Naive thymus-derived CD4-positive, alpha-beta T cell (primary cell): ENCODE results near the gene UGT1A4. TPM values are rescaled to one million over a fixed set of nuclear protein-coding genes. Genes with fewer than 3 reads are reported as not detected.

ENCODE experiments used
- ATAC-seq: fragments of 150-1000 bp; cut with Tn5 transposase; 2 replicates; pipeline ENCODE4 v1.10.0; 2021; ENCODE audit warnings: mild to moderate bottlenecking, moderate library complexity
- CTCF ChIA-PET: fragments of 350-600 bp; sonication (Branson Sonifier 250); formaldehyde crosslinking; loops from one replicate; lab custom pipeline; 2021; ENCODE audit warnings: antibody characterized with exemption; lab: Charles Lee
- POLR2A ChIA-PET: fragments of 350-600 bp; sonication (Branson Sonifier 250); formaldehyde crosslinking; loops from one replicate; lab custom pipeline; 2021; ENCODE audit warnings: antibody characterized with exemption, inconsistent platforms; lab: Charles Lee
- DNase-seq, 9 donors: peaks; one replicate each; pipeline versions ENCODE4 v3.0.0 to v3.0.0-alpha.2; 2020 to 2022; ENCODE audit warnings: mixed read lengths in 1 of 9
- H3K27ac ChIP-seq: one replicate; pipeline ENCODE4 v1.7.0; 2013; ENCODE audit warnings: mild to moderate bottlenecking, low read depth, low read length, moderate library complexity
- H3K27me3 ChIP-seq, 2 donors: one replicate each; pipeline ENCODE4 v1.7.0; 2013; ENCODE audit warnings: low read length in 2 of 2, mild to moderate bottlenecking in 2 of 2, moderate library complexity in 2 of 2; ENCODE audit not compliant: control insufficient read depth in 2 of 2, insufficient read depth in 2 of 2
- H3K36me3 ChIP-seq, 3 experiments: 1 replicate in 2 of 3; 2 replicates in 1 of 3; pipeline ENCODE4 v1.7.0; 2013; ENCODE audit warnings: low read length in 3 of 3, mild to moderate bottlenecking in 3 of 3, moderate library complexity in 1 of 3; ENCODE audit not compliant: insufficient read depth in 3 of 3, control insufficient read depth in 2 of 3
- H3K4me1 ChIP-seq, 2 donors: one replicate each; pipeline ENCODE4 v1.7.0; 2013; ENCODE audit warnings: low read length in 2 of 2, mild to moderate bottlenecking in 2 of 2, moderate library complexity in 1 of 2; ENCODE audit not compliant: control insufficient read depth in 2 of 2, insufficient read depth in 2 of 2
- H3K4me3 ChIP-seq: 2 replicates; pipeline ENCODE4 v1.7.0; 2013; ENCODE audit warnings: mild to moderate bottlenecking, low read length
- H3K9me3 ChIP-seq, 3 experiments: 1 replicate in 2 of 3; 2 replicates in 1 of 3; pipeline ENCODE4 v1.7.0; 2013; ENCODE audit warnings: low read length in 3 of 3; ENCODE audit not compliant: control insufficient read depth in 2 of 3
- H3K27ac Mint-ChIP-seq, 9 donors: one replicate each; pipeline ENCODE4 v1.8.0; 2020 to 2022; ENCODE audit warnings: mixed read lengths in 9 of 9, mild to moderate bottlenecking in 8 of 9, moderate library complexity in 5 of 9, inconsistent platforms in 2 of 9
- H3K27me3 Mint-ChIP-seq, 5 donors: one replicate each; pipeline ENCODE4 v1.8.0; 2021 to 2022; ENCODE audit warnings: mixed read lengths in 5 of 5, mild to moderate bottlenecking in 1 of 5
- H3K36me3 Mint-ChIP-seq, 5 donors: one replicate each; pipeline ENCODE4 v1.8.0; 2020 to 2022; ENCODE audit warnings: mixed read lengths in 5 of 5, mild to moderate bottlenecking in 3 of 5, inconsistent platforms in 1 of 5
- H3K4me1 Mint-ChIP-seq, 7 donors: one replicate each; pipeline ENCODE4 v1.8.0; 2020 to 2022; ENCODE audit warnings: mixed read lengths in 7 of 7, mild to moderate bottlenecking in 3 of 7, inconsistent platforms in 1 of 7
- H3K4me3 Mint-ChIP-seq, 10 donors: one replicate each; pipeline ENCODE4 v1.8.0; 2020 to 2022; ENCODE audit warnings: mild to moderate bottlenecking in 10 of 10, mixed read lengths in 10 of 10, moderate library complexity in 6 of 10, inconsistent platforms in 2 of 10
- H3K9me3 Mint-ChIP-seq, 11 donors: one replicate each; pipeline ENCODE4 v1.8.0; 2020 to 2022; ENCODE audit warnings: mixed read lengths in 11 of 11, mild to moderate bottlenecking in 4 of 11, inconsistent platforms in 1 of 11, moderate library complexity in 1 of 11
- intact Hi-C, 2 donors: fragments of 100-400 bp; cut with micrococcal nuclease; formaldehyde crosslinking; loops; one replicate each; pipeline ENCODE4 v1.15.1; 2023
- polyA plus RNA-seq, 2 donors: library from polyadenylated mRNA; unstranded; fragments of 300-500 nt; fragmentation: Illumina TruSeq; gene quantifications; one replicate each; pipeline ENCODE4 v1.2.3, GENCODE V29; 2021
- total RNA-seq, 6 experiments: library from RNA in 5 of 6; stranded (reverse) in 5 of 6; gene quantifications; 1 replicate in 5 of 6; 2 replicates in 1 of 6; pipeline ENCODE4 v1.2.3 and lab custom pipeline; 2021 to 2026

Gene UGT1A4
- total and polyA plus RNA-seq, 7 experiments from 2014 or later = not detected

DNA sequence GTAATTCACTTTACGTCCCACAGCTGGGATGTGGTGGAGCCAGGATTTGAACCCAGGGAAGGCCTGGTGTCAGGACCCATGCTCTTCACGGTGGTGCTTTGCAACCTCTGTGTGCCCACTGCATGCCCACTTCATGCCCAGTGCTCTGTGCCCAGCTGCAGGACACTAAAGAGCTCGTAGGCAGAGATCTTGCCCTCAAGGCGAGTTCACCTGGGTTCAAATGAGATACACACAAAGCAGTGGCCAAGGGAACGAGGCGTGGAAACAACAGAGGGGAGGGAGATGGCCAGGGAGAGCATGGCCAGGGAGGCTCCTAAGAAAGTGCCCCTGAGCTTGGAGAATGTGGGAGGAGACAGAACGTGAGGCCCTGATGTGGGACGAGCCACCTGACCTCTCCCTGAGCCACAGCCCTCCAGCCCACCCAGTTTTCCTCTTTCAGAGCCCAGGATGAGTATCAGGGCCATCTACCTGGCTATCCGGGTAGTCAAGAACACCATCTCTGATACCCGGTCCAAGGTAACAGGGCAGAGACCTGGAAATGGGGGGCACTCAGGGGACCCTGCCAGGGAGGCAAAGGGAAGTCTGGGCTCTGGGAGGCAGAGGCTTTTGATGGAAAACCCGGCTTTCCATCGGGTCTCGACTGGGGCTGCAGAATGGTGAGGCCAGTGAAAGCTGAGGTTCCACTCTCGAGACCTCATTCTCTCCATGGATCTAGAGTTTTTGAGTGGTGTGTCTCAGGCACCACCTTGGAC lies 80.0 kb downstream of the UGT1A4 start:
- Histone ChIP-seq H3K36me3 (no peaks in the 10 kb centered on the region), H3K4me3 (no peak overlapping the region), H3K9me3 (no peaks in the 10 kb centered on the region), H3K4me1 (no peaks in the 10 kb centered on the region), H3K27ac (no peak overlapping the region), H3K27me3 (no peaks in the 10 kb centered on the region)
- DNase-seq (peak in 2 of 9 donors; percentile 3 to 11), ATAC-seq (no peak)
- CTCF ChIA-PET = no interaction called here
- Mint-ChIP-seq H3K4me3 (no peak overlapping the region), H3K27ac (no peak overlapping the region), H3K4me1 (peaks cover 0 to 2% (median 0%) of the 10 kb centered on the region in 7 donors), H3K9me3 (peaks cover 0 to 2% (median 0%) of the 10 kb centered on the region in 11 donors), H3K27me3 (peaks cover 0 to 14% (median 8%) of the 10 kb centered on the region in 5 donors), H3K36me3 (no peaks in the 10 kb centered on the region)
- intact Hi-C loops = no loop called here
- POLR2A ChIA-PET = no interaction called here

DNA sequence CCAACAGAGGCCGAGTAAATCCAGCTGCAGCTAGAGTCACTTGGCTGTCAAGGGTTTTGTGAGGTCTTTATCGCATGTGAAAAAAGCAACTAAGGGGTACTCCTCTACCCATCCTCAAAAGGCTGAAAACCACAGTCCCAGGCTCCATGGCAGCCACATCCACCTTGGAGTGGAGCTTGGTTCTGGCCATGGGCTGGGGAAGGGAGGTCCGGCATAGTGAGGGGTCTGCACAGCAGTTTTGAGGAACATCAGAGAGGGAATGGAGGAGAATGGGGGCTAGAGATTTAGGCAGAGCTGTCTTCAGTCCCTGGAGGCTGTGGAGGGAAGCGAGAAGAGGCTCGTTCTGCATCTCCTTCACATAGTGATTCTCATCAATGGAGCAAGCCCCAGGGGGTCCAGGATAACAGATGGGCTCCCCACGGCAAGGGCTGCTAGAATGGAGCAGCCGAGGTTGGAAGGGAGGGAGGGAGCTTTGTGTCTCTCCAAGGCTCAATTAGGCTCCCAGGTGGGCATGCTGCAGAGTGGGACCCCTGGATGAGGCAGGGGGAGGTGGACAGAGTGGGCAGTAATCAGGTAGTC lies 80.6 kb downstream of the UGT1A4 start:
- Histone ChIP-seq H3K4me1 (no peaks in the 10 kb centered on the region), H3K27me3 (no peaks in the 10 kb centered on the region), H3K9me3 (no peaks in the 10 kb centered on the region), H3K4me3 (no peak overlapping the region), H3K36me3 (no peaks in the 10 kb centered on the region), H3K27ac (no peak overlapping the region)
- CTCF ChIA-PET = no interaction called here
- Mint-ChIP-seq H3K27me3 (peaks cover 0 to 16% (median 12%) of the 10 kb centered on the region in 5 donors), H3K9me3 (peaks cover 0 to 2% (median 0%) of the 10 kb centered on the region in 11 donors), H3K4me1 (peaks cover 0 to 2% (median 0%) of the 10 kb centered on the region in 7 donors), H3K4me3 (no peak overlapping the region), H3K27ac (no peak overlapping the region), H3K36me3 (no peaks in the 10 kb centered on the region)
- intact Hi-C loops = no loop called here
- POLR2A ChIA-PET = no interaction called here
- ATAC-seq (no peak), DNase-seq (no peak)

- CTCF ChIA-PET = no interaction called here
Measured at GRCh38 chr2:233799716-233800115, 81.2 kb downstream of the UGT1A4 start.

DNA sequence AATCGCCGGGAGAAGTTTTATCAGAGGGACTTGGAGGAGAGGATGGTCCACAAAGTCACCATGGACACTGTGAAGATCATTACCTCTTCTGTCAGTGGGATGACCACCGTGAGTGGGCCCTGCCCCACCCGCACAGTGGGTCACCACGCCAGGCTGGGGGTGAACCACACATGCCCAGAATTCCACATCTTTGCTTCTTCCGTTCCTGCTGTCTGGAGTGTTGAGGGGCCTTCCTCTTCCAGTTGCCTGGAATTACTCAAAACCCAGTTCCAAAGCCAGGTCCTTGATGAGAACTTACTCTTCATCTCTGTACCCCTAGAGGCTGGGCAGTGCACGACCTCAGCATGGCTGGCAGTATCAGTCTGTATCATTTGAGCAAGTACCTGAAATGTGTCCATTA lies 81.7 kb downstream of the UGT1A4 start:
- no peak for DNase-seq
- Mint-ChIP-seq H3K27ac (no peak overlapping the region), H3K27me3 (peaks cover 2 to 20% (median 15%) of the 10 kb centered on the region in 5 donors), H3K4me3 (no peak overlapping the region), H3K36me3 (no peaks in the 10 kb centered on the region), H3K4me1 (peaks cover 0 to 2% (median 0%) of the 10 kb centered on the region in 7 donors), H3K9me3 (no peaks in the 10 kb centered on the region)
- Histone ChIP-seq H3K9me3 (no peaks in the 10 kb centered on the region), H3K4me3 (no peak overlapping the region), H3K36me3 (no peaks in the 10 kb centered on the region), H3K27me3 (no peaks in the 10 kb centered on the region), H3K27ac (no peak overlapping the region), H3K4me1 (no peaks in the 10 kb centered on the region)
- POLR2A ChIA-PET = no interaction called here
- CTCF ChIA-PET = no interaction called here
- intact Hi-C loops = no loop called here
- ATAC-seq = no peak

More at GRCh38 chr2:233799716-233800115, 81.2 kb downstream of the UGT1A4 start:
- no peaks in the 10 kb centered on the region for H3K9me3 ChIP-seq
- Mint-ChIP-seq H3K9me3 (peaks cover 0 to 2% (median 0%) of the 10 kb centered on the region in 11 donors), H3K27ac (no peak overlapping the region), H3K4me1 (peaks cover 0 to 2% (median 0%) of the 10 kb centered on the region in 7 donors), H3K36me3 (no peaks in the 10 kb centered on the region), H3K4me3 (no peak overlapping the region), H3K27me3 (peaks cover 0 to 20% (median 15%) of the 10 kb centered on the region in 5 donors)
- H3K36me3 ChIP-seq = no peaks in the 10 kb centered on the region
- no peaks in the 10 kb centered on the region for H3K27me3 ChIP-seq
- H3K27ac ChIP-seq = no peak overlapping the region
- no peaks in the 10 kb centered on the region for H3K4me1 ChIP-seq
- ATAC-seq (no peak), DNase-seq (no peak)
- no peak overlapping the region for H3K4me3 ChIP-seq
- POLR2A ChIA-PET = no interaction called here
- intact Hi-C loops = no loop called here

DNA sequence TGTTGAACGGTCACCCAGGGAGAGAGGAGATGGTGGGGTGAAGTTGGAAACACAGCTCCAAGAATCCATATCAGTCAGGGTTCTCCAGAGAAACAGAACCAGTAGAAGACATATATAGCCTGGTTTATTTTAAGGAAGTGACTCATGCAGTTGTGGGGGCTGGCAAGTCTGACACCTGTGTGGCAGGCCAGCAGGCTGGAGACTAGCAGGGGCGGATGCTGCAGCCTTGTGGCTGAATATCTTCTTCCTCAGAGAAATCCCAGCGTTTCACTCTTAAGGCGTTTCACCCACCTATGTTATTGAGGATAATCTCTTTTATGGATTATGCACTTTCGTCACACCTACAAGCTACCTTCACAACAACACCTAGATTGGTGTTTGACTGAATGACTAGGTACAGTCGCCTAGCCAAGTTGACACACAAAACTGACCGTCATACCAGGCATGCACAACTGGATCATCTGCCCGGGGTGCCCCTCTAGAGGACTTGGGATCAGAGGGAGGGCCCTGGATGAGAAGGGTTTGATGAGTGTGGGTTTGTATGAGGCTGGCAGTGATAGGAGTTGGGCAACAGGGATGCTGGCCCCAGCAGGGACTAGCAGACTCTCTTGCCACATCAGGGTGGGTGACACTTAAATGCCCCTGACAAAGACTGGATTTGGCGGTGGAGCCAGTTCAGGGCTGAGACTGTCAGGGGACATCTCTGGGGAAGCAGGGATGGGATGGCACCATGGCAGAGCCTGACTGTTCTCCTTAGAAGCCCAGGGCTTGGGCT lies 83.0 kb downstream of the UGT1A4 start:
- Histone ChIP-seq H3K27me3 (no peaks in the 10 kb centered on the region), H3K9me3 (no peaks in the 10 kb centered on the region), H3K4me3 (no peak overlapping the region), H3K36me3 (no peaks in the 10 kb centered on the region), H3K4me1 (no peaks in the 10 kb centered on the region), H3K27ac (no peak overlapping the region)
- no peak overlapping the region for H3K4me3 Mint-ChIP-seq
- intact Hi-C loops = no loop called here
- ChIA-PET POLR2A (no interaction called here), CTCF (no interaction called here)
- peaks cover 7 to 20% (median 15%) of the 10 kb centered on the region in 5 donors for H3K27me3 Mint-ChIP-seq
- no peaks in the 10 kb centered on the region for H3K9me3 Mint-ChIP-seq
- DNase-seq (peak in 1 of 9 donors; percentile 11), ATAC-seq (no peak)
- no peaks in the 10 kb centered on the region for H3K36me3 Mint-ChIP-seq
- H3K27ac Mint-ChIP-seq = no peak overlapping the region
- H3K4me1 Mint-ChIP-seq = peaks cover 0 to 2% (median 0%) of the 10 kb centered on the region in 7 donors

DNA sequence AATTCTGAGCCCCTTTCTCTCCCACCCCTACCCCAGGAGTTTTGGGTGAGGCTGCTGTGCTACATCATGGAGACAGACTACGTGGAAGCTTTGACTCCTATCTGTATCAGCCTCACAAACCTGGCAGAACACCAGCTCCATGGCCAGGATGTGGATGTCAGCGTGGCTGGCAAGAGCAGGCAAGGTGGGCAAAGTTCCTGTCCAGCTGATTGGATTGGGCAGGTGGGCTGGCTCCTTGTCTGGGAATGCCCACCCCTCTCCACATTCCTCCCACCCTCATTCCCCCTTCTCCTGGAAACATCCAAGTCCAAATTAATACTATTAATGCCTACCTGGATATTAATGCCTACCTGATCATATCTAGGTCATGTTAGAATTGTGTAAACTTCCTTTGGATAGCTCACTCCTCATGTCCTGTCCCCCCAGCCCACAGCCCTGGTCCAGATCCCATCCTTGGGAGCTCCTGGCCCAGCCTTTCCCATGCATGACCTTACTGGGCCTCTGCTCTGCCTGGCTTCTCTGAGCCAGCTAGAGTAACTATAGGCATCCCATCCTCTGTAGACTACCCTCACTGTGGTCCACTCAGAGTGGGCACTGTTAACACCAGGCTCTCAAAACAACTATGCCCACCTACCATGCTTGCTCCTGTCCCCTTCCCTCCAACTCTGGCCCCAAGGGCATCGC lies 83.7 kb downstream of the UGT1A4 start:
- H3K27ac Mint-ChIP-seq = no peak overlapping the region
- ATAC-seq (no peak), DNase-seq (peak in 1 of 9 donors; percentile 0)
- intact Hi-C loops = no loop called here
- ChIA-PET CTCF (no interaction called here), POLR2A (no interaction called here)
- H3K9me3 Mint-ChIP-seq = no peaks in the 10 kb centered on the region
- no peak overlapping the region for H3K4me3 Mint-ChIP-seq
- Histone ChIP-seq H3K27me3 (no peaks in the 10 kb centered on the region), H3K4me3 (no peak overlapping the region), H3K9me3 (no peaks in the 10 kb centered on the region), H3K27ac (no peak overlapping the region), H3K36me3 (no peaks in the 10 kb centered on the region), H3K4me1 (no peaks in the 10 kb centered on the region)
- H3K36me3 Mint-ChIP-seq = no peaks in the 10 kb centered on the region
- peaks cover 7 to 20% (median 15%) of the 10 kb centered on the region in 5 donors for H3K27me3 Mint-ChIP-seq
- peaks cover 0 to 2% (median 0%) of the 10 kb centered on the region in 7 donors for H3K4me1 Mint-ChIP-seq
